ENCODE results near the gene SORCS2. TPM values are rescaled to one million over a fixed set of nuclear protein-coding genes. Genes with fewer than 3 reads are reported as not detected.

Gene SORCS2
- polyA plus RNA-seq, 1 of the 3 experiments (the other 2 are of a cell fraction) = 1.6 TPM

GRCh38 chr4:7779432-7779768, 587.1 kb downstream of the SORCS2 start:
- H3K9me2 ChIP-seq = no peaks in the 10 kb centered on the region
- H3K4me2 ChIP-seq = no peak overlapping the region
- TF ChIP-seq RCOR1 (IDR thresholded peaks at IDR 0.05; ENCODE audit: low read length) = no peak
- TF ChIP-seq, protein P1, sequence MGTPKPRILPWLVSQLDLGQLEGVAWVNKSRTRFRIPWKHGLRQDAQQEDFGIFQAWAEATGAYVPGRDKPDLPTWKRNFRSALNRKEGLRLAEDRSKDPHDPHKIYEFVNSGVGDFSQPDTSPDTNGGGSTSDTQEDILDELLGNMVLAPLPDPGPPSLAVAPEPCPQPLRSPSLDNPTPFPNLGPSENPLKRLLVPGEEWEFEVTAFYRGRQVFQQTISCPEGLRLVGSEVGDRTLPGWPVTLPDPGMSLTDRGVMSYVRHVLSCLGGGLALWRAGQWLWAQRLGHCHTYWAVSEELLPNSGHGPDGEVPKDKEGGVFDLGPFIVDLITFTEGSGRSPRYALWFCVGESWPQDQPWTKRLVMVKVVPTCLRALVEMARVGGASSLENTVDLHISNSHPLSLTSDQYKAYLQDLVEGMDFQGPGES (IDR thresholded peaks at IDR 0.05; ENCODE audit: low read depth, low read length) = no peak
- H3F3A ChIP-seq (replicated peaks; ENCODE audit: insufficient read depth) = peaks cover 32% of the 10 kb centered on the region
- POLR2A ChIA-PET = no interaction called here
- CTCF ChIA-PET = interaction anchor here (1.6 to 3.9 kb wide), 4 partner anchors 9 to 24 kb away, joined by 3 to 27 read pairs (median 8); no protein-coding TSS in a partner anchor
- H2AFZ ChIP-seq (ENCODE audit: low read depth) = no peak overlapping the region
- H3K79me2 ChIP-seq (ENCODE audit: insufficient read depth) = peaks cover 100% of the 10 kb centered on the region
- DNase-seq = no peak
- H3K9ac ChIP-seq = no peak overlapping the region
- peaks cover 91 to 93% of the 10 kb centered on the region in 2 experiments for H3K36me3 ChIP-seq (replicated peaks in 1 of 2; ENCODE audit: control insufficient read depth in 1 of 2, insufficient read depth in 2 of 2, low read length in 1 of 2)
- WGBS (ENCODE audit: low lambda C conversion rate) = 82% methylated on average over 5 of the region's 5 CpGs
- H3K27ac ChIP-seq (ENCODE audit: low read depth in 2 of 2, low read length in 1 of 2) = peak overlapping the region in 1 of 2 experiments; percentile 0; a peak in 1 of 4 replicates
- no peak overlapping the region for H3K4me3 ChIP-seq (ENCODE audit: low read depth in 2 of 2, low read length in 1 of 2)
- peaks cover 46% of the 10 kb centered on the region for H4K20me1 ChIP-seq (ENCODE audit: insufficient read depth)
- no peaks in the 10 kb centered on the region for H3K27me3 ChIP-seq (ENCODE audit: insufficient read depth)
- peaks cover 21 to 49% of the 10 kb centered on the region in 2 experiments; a peak in 3 of 4 replicates for H3K4me1 ChIP-seq (ENCODE audit: control insufficient read depth in 1 of 2, insufficient read depth in 2 of 2, low read depth in 1 of 2, low read length in 1 of 2)
- no peaks in the 10 kb centered on the region for H3K9me3 ChIP-seq

- CTCF ChIA-PET = interaction anchor here (0.7 to 3.9 kb wide), 3 partner anchors 18 to 23 kb away, joined by 3 to 27 read pairs (median 6); no protein-coding TSS in a partner anchor
- H2AFZ ChIP-seq (ENCODE audit: low read depth) = no peak overlapping the region
- no peak for DNase-seq
- peaks cover 35 to 61% of the 10 kb centered on the region in 2 experiments for H3K4me1 ChIP-seq (ENCODE audit: control insufficient read depth in 1 of 2, insufficient read depth in 2 of 2, low read depth in 1 of 2, low read length in 1 of 2)
- POLR2A ChIA-PET = no interaction called here
- 96% methylated on average over 5 of the region's 5 CpGs for WGBS (ENCODE audit: low lambda C conversion rate)
- no peaks in the 10 kb centered on the region for H3K9me2 ChIP-seq
- TF ChIP-seq GABPA (IDR thresholded peaks at IDR 0.05; ENCODE audit: low read depth) = no peak
- no peak for TF ChIP-seq JUND (IDR thresholded peaks at IDR 0.05)
- TF ChIP-seq, protein P1 (IDR thresholded peaks at IDR 0.05; ENCODE audit: low read depth, low read length) = no peak
- TF ChIP-seq RCOR1 (IDR thresholded peaks at IDR 0.05; ENCODE audit: low read length) = no peak
- TF ChIP-seq TEAD4 (IDR thresholded peaks at IDR 0.05; ENCODE audit: borderline replicate concordance, insufficient read depth) = no peak
- TF ChIP-seq FOXJ3 (CRISPR knock-in tag; IDR thresholded peaks at IDR 0.05) = no peak
- TF ChIP-seq TCF12 (IDR thresholded peaks at IDR 0.05) = no peak
- TF ChIP-seq RXRA (IDR thresholded peaks at IDR 0.05; ENCODE audit: borderline replicate concordance, low read depth) = no peak
- TF ChIP-seq, protein P2, sequence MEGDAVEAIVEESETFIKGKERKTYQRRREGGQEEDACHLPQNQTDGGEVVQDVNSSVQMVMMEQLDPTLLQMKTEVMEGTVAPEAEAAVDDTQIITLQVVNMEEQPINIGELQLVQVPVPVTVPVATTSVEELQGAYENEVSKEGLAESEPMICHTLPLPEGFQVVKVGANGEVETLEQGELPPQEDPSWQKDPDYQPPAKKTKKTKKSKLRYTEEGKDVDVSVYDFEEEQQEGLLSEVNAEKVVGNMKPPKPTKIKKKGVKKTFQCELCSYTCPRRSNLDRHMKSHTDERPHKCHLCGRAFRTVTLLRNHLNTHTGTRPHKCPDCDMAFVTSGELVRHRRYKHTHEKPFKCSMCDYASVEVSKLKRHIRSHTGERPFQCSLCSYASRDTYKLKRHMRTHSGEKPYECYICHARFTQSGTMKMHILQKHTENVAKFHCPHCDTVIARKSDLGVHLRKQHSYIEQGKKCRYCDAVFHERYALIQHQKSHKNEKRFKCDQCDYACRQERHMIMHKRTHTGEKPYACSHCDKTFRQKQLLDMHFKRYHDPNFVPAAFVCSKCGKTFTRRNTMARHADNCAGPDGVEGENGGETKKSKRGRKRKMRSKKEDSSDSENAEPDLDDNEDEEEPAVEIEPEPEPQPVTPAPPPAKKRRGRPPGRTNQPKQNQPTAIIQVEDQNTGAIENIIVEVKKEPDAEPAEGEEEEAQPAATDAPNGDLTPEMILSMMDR (IDR thresholded peaks at IDR 0.05) = no peak
- TF ChIP-seq EZH2phosphoT487 (IDR thresholded peaks at IDR 0.05; ENCODE audit: borderline replicate concordance, low read depth) = no peak
- TF ChIP-seq, protein P3, sequence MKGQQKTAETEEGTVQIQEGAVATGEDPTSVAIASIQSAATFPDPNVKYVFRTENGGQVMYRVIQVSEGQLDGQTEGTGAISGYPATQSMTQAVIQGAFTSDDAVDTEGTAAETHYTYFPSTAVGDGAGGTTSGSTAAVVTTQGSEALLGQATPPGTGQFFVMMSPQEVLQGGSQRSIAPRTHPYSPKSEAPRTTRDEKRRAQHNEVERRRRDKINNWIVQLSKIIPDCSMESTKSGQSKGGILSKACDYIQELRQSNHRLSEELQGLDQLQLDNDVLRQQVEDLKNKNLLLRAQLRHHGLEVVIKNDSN (IDR thresholded peaks at IDR 0.05; ENCODE audit: borderline replicate concordance, low read depth) = no peak
- TF ChIP-seq USF2 (IDR thresholded peaks at IDR 0.05; ENCODE audit: borderline replicate concordance, low read depth, low read length) = no peak
- TF ChIP-seq GATA2 (CRISPR knock-in tag; IDR thresholded peaks at IDR 0.05) = no peak
- TF ChIP-seq RFX5 (IDR thresholded peaks at IDR 0.05; ENCODE audit: low read length) = no peak
- TF ChIP-seq MAX (IDR thresholded peaks at IDR 0.05; ENCODE audit: low read depth) = no peak
- no peak for TF ChIP-seq NRF1 (IDR thresholded peaks at IDR 0.05; ENCODE audit: low read depth, low read length)
- TF ChIP-seq TAF1 (IDR thresholded peaks at IDR 0.05; ENCODE audit: borderline replicate concordance, low read depth, low read length) = no peak
- TF ChIP-seq POLR2AphosphoS5 (IDR thresholded peaks at IDR 0.05; ENCODE audit: low read depth, low read length) = no peak
- TF ChIP-seq MEF2A (IDR thresholded peaks at IDR 0.05; ENCODE audit: borderline replicate concordance, low read depth) = no peak
- H3F3A ChIP-seq (replicated peaks; ENCODE audit: insufficient read depth) = peaks cover 37% of the 10 kb centered on the region
- H3K36me3 ChIP-seq (replicated peaks in 1 of 2; ENCODE audit: control insufficient read depth in 1 of 2, insufficient read depth in 2 of 2, low read length in 1 of 2) = peaks cover 83 to 87% of the 10 kb centered on the region in 2 experiments
- no peaks in the 10 kb centered on the region for H3K27me3 ChIP-seq (ENCODE audit: insufficient read depth)
- H3K9me3 ChIP-seq = no peaks in the 10 kb centered on the region
- peaks cover 46% of the 10 kb centered on the region for H4K20me1 ChIP-seq (ENCODE audit: insufficient read depth)
- H3K27ac ChIP-seq (ENCODE audit: low read depth in 2 of 2, low read length in 1 of 2) = peak overlapping the region; percentile 53 to 86; a peak in 3 of 4 replicates
- H3K4me2 ChIP-seq = 0 out of 2 replicates have a peak overlapping the region, but pooled peaks have one; percentile 34
- peaks cover 94% of the 10 kb centered on the region for H3K79me2 ChIP-seq (ENCODE audit: insufficient read depth)
- no peak overlapping the region for H3K9ac ChIP-seq
- H3K4me3 ChIP-seq (ENCODE audit: low read depth in 2 of 2, low read length in 1 of 2) = no peak overlapping the region
Measured at GRCh38 chr4:7780751-7781348, 588.5 kb downstream of the SORCS2 start.

Measured in SK-N-SH (cell line).